Measurements from ENCODE around the gene E2F6. TPM values are rescaled to one million over a fixed set of nuclear protein-coding genes. Genes with fewer than 3 reads are reported as not detected.

The E2F6 gene
- total and polyA plus RNA-seq, 9 of the 15 experiments (the other 6 are each of a cell fraction or from before 2014, with no cell fraction given): 13.6 to 33.9 (median 26.1) TPM

DNA sequence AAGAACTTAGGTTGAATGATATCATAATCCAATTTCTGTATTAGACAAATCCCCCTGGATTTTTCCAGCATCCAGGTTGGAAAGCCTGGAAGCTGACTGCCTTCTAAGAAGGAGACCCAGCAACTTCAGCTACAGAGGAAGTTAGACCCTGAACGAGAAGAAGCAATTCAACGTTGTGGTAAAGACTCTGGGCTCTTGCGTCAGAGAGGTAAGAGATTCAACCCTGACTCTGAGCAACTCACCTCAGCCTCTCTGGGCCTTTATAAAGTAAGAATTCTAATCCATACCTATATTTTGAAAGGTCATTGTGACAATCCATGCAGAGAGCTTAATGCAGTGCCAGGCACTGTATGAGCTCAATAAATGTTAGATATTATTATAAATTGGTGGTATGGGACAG is 9.7 kb downstream of the E2F6 start:
- no peak overlapping the region for H3K9ac ChIP-seq (ENCODE audit: insufficient read depth in 1 of 2, low read depth in 2 of 2, low read length in 2 of 2)
- CTCF ChIA-PET (ENCODE audit: low intra/inter-chr PET ratio): no interaction called here
- H2AFZ ChIP-seq (ENCODE audit: low read depth, low read length): no peak overlapping the region
- H3K4me2 ChIP-seq (ENCODE audit: insufficient read depth, low read length): no peak overlapping the region
- H3K4me3 ChIP-seq: no peak overlapping the region
- no peak for FAIRE-seq
- ATAC-seq: no peak
- no peaks in the 10 kb centered on the region for H3K9me3 ChIP-seq (replicated peaks; ENCODE audit: control insufficient read depth, insufficient read depth, low read depth, low read length)
- WGBS (ENCODE audit: insufficient coverage, low coverage, missing lambda C conversion rate): 84% methylated on average over 3 of the region's 3 CpGs
- no peak overlapping the region for H3K27ac ChIP-seq (ENCODE audit: extremely low read depth, low read depth, low read length)
- no TSS peak for BruUV-seq (replicated peaks)
- H4K20me1 ChIP-seq (replicated peaks; ENCODE audit: control insufficient read depth, insufficient read depth, low read length): peaks cover 14% of the 10 kb centered on the region; the same call in 1 of the 2 replicates
- no peak for TF ChIP-seq NFE2L1 (tag; IDR thresholded peaks at IDR 0.05; ENCODE audit: borderline replicate concordance, low read depth)
- TF ChIP-seq ZNF699 (CRISPR knock-in tag; IDR thresholded peaks at IDR 0.05; ENCODE audit: insufficient replicate concordance): no peak
- TF ChIP-seq, protein P1, sequence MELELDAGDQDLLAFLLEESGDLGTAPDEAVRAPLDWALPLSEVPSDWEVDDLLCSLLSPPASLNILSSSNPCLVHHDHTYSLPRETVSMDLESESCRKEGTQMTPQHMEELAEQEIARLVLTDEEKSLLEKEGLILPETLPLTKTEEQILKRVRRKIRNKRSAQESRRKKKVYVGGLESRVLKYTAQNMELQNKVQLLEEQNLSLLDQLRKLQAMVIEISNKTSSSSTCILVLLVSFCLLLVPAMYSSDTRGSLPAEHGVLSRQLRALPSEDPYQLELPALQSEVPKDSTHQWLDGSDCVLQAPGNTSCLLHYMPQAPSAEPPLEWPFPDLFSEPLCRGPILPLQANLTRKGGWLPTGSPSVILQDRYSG (tag; conservative IDR thresholded peaks at IDR 0.05; ENCODE audit: low read depth): no peak
- TF ChIP-seq, protein P2, sequence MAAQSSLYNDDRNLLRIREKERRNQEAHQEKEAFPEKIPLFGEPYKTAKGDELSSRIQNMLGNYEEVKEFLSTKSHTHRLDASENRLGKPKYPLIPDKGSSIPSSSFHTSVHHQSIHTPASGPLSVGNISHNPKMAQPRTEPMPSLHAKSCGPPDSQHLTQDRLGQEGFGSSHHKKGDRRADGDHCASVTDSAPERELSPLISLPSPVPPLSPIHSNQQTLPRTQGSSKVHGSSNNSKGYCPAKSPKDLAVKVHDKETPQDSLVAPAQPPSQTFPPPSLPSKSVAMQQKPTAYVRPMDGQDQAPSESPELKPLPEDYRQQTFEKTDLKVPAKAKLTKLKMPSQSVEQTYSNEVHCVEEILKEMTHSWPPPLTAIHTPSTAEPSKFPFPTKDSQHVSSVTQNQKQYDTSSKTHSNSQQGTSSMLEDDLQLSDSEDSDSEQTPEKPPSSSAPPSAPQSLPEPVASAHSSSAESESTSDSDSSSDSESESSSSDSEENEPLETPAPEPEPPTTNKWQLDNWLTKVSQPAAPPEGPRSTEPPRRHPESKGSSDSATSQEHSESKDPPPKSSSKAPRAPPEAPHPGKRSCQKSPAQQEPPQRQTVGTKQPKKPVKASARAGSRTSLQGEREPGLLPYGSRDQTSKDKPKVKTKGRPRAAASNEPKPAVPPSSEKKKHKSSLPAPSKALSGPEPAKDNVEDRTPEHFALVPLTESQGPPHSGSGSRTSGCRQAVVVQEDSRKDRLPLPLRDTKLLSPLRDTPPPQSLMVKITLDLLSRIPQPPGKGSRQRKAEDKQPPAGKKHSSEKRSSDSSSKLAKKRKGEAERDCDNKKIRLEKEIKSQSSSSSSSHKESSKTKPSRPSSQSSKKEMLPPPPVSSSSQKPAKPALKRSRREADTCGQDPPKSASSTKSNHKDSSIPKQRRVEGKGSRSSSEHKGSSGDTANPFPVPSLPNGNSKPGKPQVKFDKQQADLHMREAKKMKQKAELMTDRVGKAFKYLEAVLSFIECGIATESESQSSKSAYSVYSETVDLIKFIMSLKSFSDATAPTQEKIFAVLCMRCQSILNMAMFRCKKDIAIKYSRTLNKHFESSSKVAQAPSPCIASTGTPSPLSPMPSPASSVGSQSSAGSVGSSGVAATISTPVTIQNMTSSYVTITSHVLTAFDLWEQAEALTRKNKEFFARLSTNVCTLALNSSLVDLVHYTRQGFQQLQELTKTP (IDR thresholded peaks at IDR 0.05; ENCODE audit: low read depth in 1 of 2, partially characterized antibody in 2 of 2): no peak
- no peak for TF ChIP-seq BRCA1 (IDR thresholded peaks at IDR 0.05)
- TF ChIP-seq BRCA1 (CRISPR knock-in tag; IDR thresholded peaks at IDR 0.05): no peak
- intact Hi-C loops (cut with micrococcal nuclease): no loop called here
- peaks cover 64% of the 10 kb centered on the region for H3K79me2 ChIP-seq (ENCODE audit: control insufficient read depth, insufficient read depth, low read length)
- DNase-seq (ENCODE audit: extremely low read depth in 1 of 4, low spot score in 3 of 4): no peak
- POLR2A ChIA-PET: no interaction called here
- in situ Hi-C loops (cut with MboI): no loop called here
- H3K9me1 ChIP-seq (ENCODE audit: control insufficient read depth, insufficient read depth, low read length): no peaks in the 10 kb centered on the region
- no peaks in the 10 kb centered on the region for H3K27me3 ChIP-seq (ENCODE audit: control insufficient read depth in 2 of 2, insufficient read depth in 2 of 2, low read length in 2 of 2)
- H3K4me1 ChIP-seq (replicated peaks in 1 of 2; ENCODE audit: control insufficient read depth in 2 of 2, insufficient read depth in 2 of 2, low read length in 2 of 2): peaks cover 0 to 19% of the 10 kb centered on the region in 2 experiments; a peak in 3 of 5 replicates
- H3K36me3 ChIP-seq (ENCODE audit: control insufficient read depth, insufficient read depth, low read length): peaks cover 83% of the 10 kb centered on the region

All from K562 (cell line).